Sigmoid colon (tissue), 4 donors: ENCODE data around the gene FABP3.

Experiments used
- CTCF ChIP-seq, 4 experiments: fragments of 450-650 bp in 3 of 4; fragments of 200-600 bp in 1 of 4; IDR thresholded peaks; one replicate each; pipeline ENCODE4 v1.5.1; 2016 to 2019; ENCODE audit warnings: antibody characterized with exemption in 4 of 4, mild to moderate bottlenecking in 3 of 4, moderate library complexity in 2 of 4
- POLR2A ChIP-seq, 2 donors: fragments of 450-650 bp; IDR thresholded peaks; one replicate each; pipeline ENCODE4 v1.6.1; 2016; ENCODE audit warnings: antibody characterized with exemption in 2 of 2, mild to moderate bottlenecking in 2 of 2, moderate library complexity in 2 of 2
- POLR2AphosphoS5 ChIP-seq, 4 donors: sonication (generic); formaldehyde crosslinking; IDR thresholded peaks; one replicate each; pipeline ENCODE4 v1.6.1; 2017; ENCODE audit warnings: antibody characterized with exemption in 4 of 4

- peak; percentile 67 to 87 (median 80) for TF ChIP-seq CTCF (IDR thresholded peaks at IDR 0.05)
- peak in 1 of 4 donors; percentile 9 for TF ChIP-seq POLR2AphosphoS5 (IDR thresholded peaks at IDR 0.05)
- TF ChIP-seq POLR2A (IDR thresholded peaks at IDR 0.05): no peak
Observed at GRCh38 chr1:31394584-31395193, 21.8 kb upstream of the FABP3 start.
